Endothelial cell of umbilical vein (primary cell): ENCODE measurements around the gene CCDC57. TPM values are rescaled to one million over a fixed set of nuclear protein-coding genes. Genes with fewer than 3 reads are reported as not detected.

ENCODE experiments used
- BruUV-seq: library from RNA; stranded (reverse); fragments of 400-500 nt; replicated peaks from 2 replicates; lab custom pipeline; 2021; lab: Mats Ljungman, UMichigan
- CTCF ChIA-PET: fragments of 300-600, 350-600 bp; sonication (Branson Sonifier 250); formaldehyde crosslinking; loops from one replicate; lab custom pipeline; 2021; ENCODE audit warnings: antibody characterized with exemption, inconsistent platforms; lab: Charles Lee
- POLR2A ChIA-PET: fragments of 300-600, 350-600 bp; sonication (Branson Sonifier 250); formaldehyde crosslinking; loops from one replicate; lab custom pipeline; 2021; ENCODE audit warnings: antibody characterized with exemption, inconsistent platforms; lab: Charles Lee
- DNase-seq: peaks from one replicate; pipeline ENCODE4 v3.0.0-alpha.2; 2011; ENCODE audit warnings: low read depth, low spot score
- FAIRE-seq: peaks from 2 replicates; lab custom pipeline; 2011; peaks lifted over from hg19 to GRCh38; lab: Jason Lieb, UNC
- H2AFZ ChIP-seq: 2 replicates; pipeline ENCODE4 v1.6.0; 2012; ENCODE audit warnings: low read depth, low read length, control low read depth, inconsistent platforms
- H3K27ac ChIP-seq: 2 replicates; pipeline ENCODE4 v1.5.1; 2011; ENCODE audit warnings: low read depth, mild to moderate bottlenecking, control low read depth, low read length, moderate library complexity; ENCODE audit not compliant: insufficient read depth
- H3K27me3 ChIP-seq, 2 experiments: 2 replicates each; pipeline versions ENCODE4 v1.6.0 to v1.6.1; 2011; ENCODE audit warnings: low read length in 2 of 2, mixed read lengths in 1 of 2; ENCODE audit not compliant: control insufficient read depth in 2 of 2, insufficient read depth in 2 of 2
- H3K36me3 ChIP-seq, 2 experiments: 2 replicates in 1 of 2; 3 replicates in 1 of 2; pipeline ENCODE4 v1.5.1; 2011; ENCODE audit warnings: low read length in 2 of 2, mild to moderate bottlenecking in 1 of 2, moderate library complexity in 1 of 2; ENCODE audit not compliant: control insufficient read depth in 2 of 2, insufficient read depth in 2 of 2; ENCODE audit errors: extremely low read depth in 1 of 2
- H3K4me1 ChIP-seq: 3 replicates; pipeline ENCODE4 v1.5.1; 2011; ENCODE audit warnings: mild to moderate bottlenecking, low read length; ENCODE audit not compliant: control insufficient read depth, insufficient read depth; ENCODE audit errors: extremely low read depth
- H3K4me2 ChIP-seq: 2 replicates; pipeline ENCODE4 v1.6.1; 2011; ENCODE audit warnings: low read length, control low read depth, mixed read lengths; ENCODE audit not compliant: insufficient read depth
- H3K4me3 ChIP-seq, 3 experiments: fragments of 200-600 bp in 1 of 3; sonication (generic), shearing (Covaris generic) in 1 of 3; replicated peaks in 1 of 3; 2 replicates each; pipeline ENCODE4 v1.5.1; 2011 to 2016; ENCODE audit warnings: control low read depth in 3 of 3, low read length in 3 of 3, mild to moderate bottlenecking in 2 of 3, inconsistent platforms in 1 of 3, low read depth in 1 of 3, moderate library complexity in 1 of 3; ENCODE audit not compliant: insufficient read depth in 1 of 3
- H3K79me2 ChIP-seq: 2 replicates; pipeline ENCODE4 v1.6.0; 2012; ENCODE audit warnings: low read length, inconsistent platforms; ENCODE audit not compliant: control insufficient read depth, insufficient read depth
- H3K9ac ChIP-seq: replicated peaks from 2 replicates; pipeline ENCODE3; 2011; ENCODE audit warnings: low read length, control low read depth; ENCODE audit not compliant: insufficient read depth; ENCODE audit errors: extremely low read depth
- H3K9me1 ChIP-seq: replicated peaks from 3 replicates; pipeline ENCODE4 v1.6.0; 2011; ENCODE audit warnings: mild to moderate bottlenecking, low read length; ENCODE audit not compliant: control insufficient read depth, insufficient read depth; ENCODE audit errors: extremely low read depth
- H3K9me3 ChIP-seq: replicated peaks from 2 replicates; pipeline ENCODE4 v1.5.1; 2012; ENCODE audit warnings: low read length, inconsistent platforms; ENCODE audit not compliant: control insufficient read depth, insufficient read depth
- H4K20me1 ChIP-seq: replicated peaks from 2 replicates; pipeline ENCODE3; 2011; ENCODE audit warnings: mild to moderate bottlenecking, low read length; ENCODE audit not compliant: control insufficient read depth, insufficient read depth; ENCODE audit errors: extremely low read depth
- CTCF ChIP-seq, 2 donors: IDR thresholded peaks; 1 replicate in 1 of 2; 2 replicates in 1 of 2; pipeline ENCODE4 v1.5.1; 2011; ENCODE audit warnings: low read length in 2 of 2, mild to moderate bottlenecking in 2 of 2, moderate library complexity in 2 of 2, control low read depth in 1 of 2, inconsistent platforms in 1 of 2, low read depth in 1 of 2; ENCODE audit not compliant: insufficient read depth in 1 of 2; ENCODE audit errors: extremely low read depth in 1 of 2
- FOS ChIP-seq: IDR thresholded peaks from 2 replicates; pipeline ENCODE4 v1.6.1; 2011; ENCODE audit warnings: mild to moderate bottlenecking, low read length, moderate library complexity, borderline replicate concordance; ENCODE audit not compliant: insufficient read depth
- MYC ChIP-seq: IDR thresholded peaks from one replicate; pipeline ENCODE4 v1.6.1; 2011; ENCODE audit warnings: mild to moderate bottlenecking, low read depth, low read length
- POLR2A ChIP-seq: IDR thresholded peaks from 2 replicates; pipeline ENCODE4 v1.6.1; 2012; ENCODE audit warnings: low read depth, mild to moderate bottlenecking, control low read depth, low read length
- dilution Hi-C: fragments of 300-500 bp; cut with MboI; formaldehyde crosslinking; loops from one replicate; pipeline ENCODE4 v1.15.0; 2019; ENCODE audit warnings: low sequenced_read_pairs; ENCODE audit not compliant: extremely low pct_ligation_motif_present
- intact Hi-C: fragments of 100-400 bp; cut with micrococcal nuclease; formaldehyde crosslinking; loops from one replicate; pipeline ENCODE4 v1.10.0; 2022
- polyA plus RNA-seq, 4 experiments: library from polyadenylated mRNA; depleted of rRNA in 3 of 4; stranded (reverse) in 3 of 4; unstranded in 1 of 4; fragments of >200 nt; gene quantifications; 2 replicates each; pipeline versions ENCODE4 v1.2.1 to v1.2.3, GENCODE V29; 2011 to 2012; ENCODE audit warnings: missing spikeins in 1 of 4
- total RNA-seq: library from RNA; stranded (reverse); gene quantifications from 2 replicates; pipeline ENCODE4 v1.2.3, GENCODE V29; 2021

The CCDC57 gene
- total and polyA plus RNA-seq, 2 donors (not counting 3 experiments of a cell fraction or from before 2014, with no cell fraction given) = 18.6 to 31.6 TPM

GRCh38 chr17:82199496-82199895 lies 13.1 kb downstream of the CCDC57 start:
- ChIA-PET POLR2A (no interaction called here), CTCF (no interaction called here)
- BruUV-seq = no TSS peak

More at GRCh38 chr17:82199496-82199895, 13.1 kb downstream of the CCDC57 start:
- H3K27me3 ChIP-seq = no peaks in the 10 kb centered on the region
- intact Hi-C loops (no loop called here), dilution Hi-C loops (no loop called here)
- H3K9me1 ChIP-seq = no peaks in the 10 kb centered on the region
- no peak overlapping the region for H2AFZ ChIP-seq
- no peaks in the 10 kb centered on the region for H4K20me1 ChIP-seq
- peaks cover 0 to 9% of the 10 kb centered on the region in 2 experiments for H3K36me3 ChIP-seq
- no peak for FAIRE-seq
- no peak overlapping the region for H3K27ac ChIP-seq
- H3K79me2 ChIP-seq = no peaks in the 10 kb centered on the region
- H3K4me1 ChIP-seq = no peaks in the 10 kb centered on the region
- H3K9me3 ChIP-seq = no peaks in the 10 kb centered on the region
- no peak for DNase-seq
- TF ChIP-seq POLR2A = no peak
- no peak for TF ChIP-seq FOS
- TF ChIP-seq CTCF (IDR thresholded peaks at IDR 0.05; ENCODE audit: extremely low read depth in 1 of 2, insufficient read depth in 1 of 2, low read depth in 1 of 2, low read length in 2 of 2) = no peak
- TF ChIP-seq MYC = no peak
- no peak overlapping the region for H3K4me3 ChIP-seq
- no peak overlapping the region for H3K9ac ChIP-seq
- H3K4me2 ChIP-seq = no peak overlapping the region
